ENCODE data around the gene FRMD7.

Gene FRMD7

GRCh38 chrX:132033166-132033565 is 94.7 kb downstream of the FRMD7 start:
- DNase-seq (ENCODE audit: low read depth) = no peak

DNA sequence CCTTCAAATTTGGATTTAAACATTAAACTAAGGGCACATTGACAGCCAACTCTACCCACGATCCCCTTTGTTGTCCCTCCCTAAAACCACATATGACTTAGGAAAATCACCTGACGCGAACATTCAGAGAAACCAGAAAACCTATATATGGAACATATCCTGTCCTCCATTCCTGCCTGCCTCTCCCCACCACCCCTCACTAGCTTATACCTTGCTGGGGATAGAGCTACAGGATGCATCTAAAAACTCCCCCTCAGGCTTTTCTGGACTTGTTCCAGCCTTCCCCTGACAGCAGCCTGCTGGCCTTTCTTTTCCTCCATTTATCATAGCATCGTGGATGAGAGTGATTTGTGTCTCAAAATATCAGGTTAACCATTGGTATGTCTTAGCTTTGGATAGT is 96.0 kb downstream of the FRMD7 start:
- DNase-seq (ENCODE audit: low read depth) = no peak

GRCh38 chrX:132030264-132030663 is 97.6 kb downstream of the FRMD7 start:
- no peak for DNase-seq (ENCODE audit: low read depth)

Data from CMK (cell line).